AG08396 (cell line): ENCODE results near the gene PDK4.
"Not testable (repeated sequence)": the region's sequence is repeated elsewhere in the genome, so short reads cannot be mapped to it uniquely, and the experiment has no call there.

Source experiments
- DNase-seq: peaks from one replicate; pipeline ENCODE4 v3.0.0; 2012; ENCODE audit warnings: low spot score, mixed read lengths

The PDK4 gene

DNA sequence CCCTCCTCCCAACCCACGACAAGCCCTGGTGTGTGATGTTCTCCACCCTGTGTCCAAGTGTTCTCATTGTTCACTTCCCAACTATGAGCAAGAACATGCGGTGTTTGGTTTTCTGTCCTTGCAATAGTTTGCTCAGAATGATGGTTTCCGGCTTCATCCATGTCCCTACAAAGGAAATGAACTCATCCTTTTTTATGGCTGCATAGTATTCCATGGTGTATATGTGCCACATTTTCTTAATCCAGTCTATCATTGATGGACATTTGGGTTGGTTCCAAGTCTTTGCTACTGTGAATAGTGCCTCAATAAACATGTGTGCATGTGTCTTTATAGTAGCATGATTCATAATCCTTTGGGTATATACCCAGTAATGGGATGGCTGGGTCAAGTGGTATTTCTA lies 8.5 kb upstream of the PDK4 start:
- not testable (repeated sequence) for DNase-seq

DNA sequence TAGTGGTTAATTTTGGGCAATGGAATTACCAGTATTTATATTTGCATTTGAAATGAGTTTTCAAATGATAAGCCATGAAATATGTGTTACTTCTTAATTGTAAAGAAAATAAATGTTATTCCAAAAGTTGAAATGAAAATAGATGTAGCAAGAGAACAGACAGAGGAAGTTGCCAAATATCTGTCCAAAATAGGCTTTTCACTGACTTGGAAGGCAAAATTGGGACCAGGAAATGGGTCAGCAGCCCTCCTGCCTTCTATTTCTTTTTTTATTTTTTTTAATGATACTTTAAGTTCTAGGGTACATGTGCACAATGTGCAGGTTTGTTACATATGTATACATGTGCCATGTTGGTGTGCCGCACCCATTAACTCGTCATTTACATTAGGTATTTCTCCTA lies 8.1 kb upstream of the PDK4 start:
- not testable (repeated sequence) for DNase-seq

DNA sequence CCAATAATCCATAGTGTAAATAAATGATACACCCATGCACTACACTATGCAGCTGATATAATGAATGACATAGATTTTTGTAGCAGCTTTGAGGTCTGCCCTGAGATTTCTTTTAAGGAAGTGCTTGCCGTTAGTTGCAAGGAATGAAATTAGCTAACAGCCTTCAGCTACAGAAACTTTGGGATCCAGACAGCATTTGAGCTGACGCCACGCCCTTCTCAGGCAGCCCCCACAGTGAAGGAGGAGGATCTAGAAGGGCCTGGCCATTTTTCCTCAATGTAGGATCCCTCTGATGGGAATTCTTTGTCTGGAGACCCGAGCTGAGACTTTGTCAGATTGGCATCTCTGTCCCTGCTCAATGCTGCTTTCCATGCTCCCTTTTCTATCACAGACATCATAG lies 6.1 kb upstream of the PDK4 start:
- DNase-seq = no peak

DNA sequence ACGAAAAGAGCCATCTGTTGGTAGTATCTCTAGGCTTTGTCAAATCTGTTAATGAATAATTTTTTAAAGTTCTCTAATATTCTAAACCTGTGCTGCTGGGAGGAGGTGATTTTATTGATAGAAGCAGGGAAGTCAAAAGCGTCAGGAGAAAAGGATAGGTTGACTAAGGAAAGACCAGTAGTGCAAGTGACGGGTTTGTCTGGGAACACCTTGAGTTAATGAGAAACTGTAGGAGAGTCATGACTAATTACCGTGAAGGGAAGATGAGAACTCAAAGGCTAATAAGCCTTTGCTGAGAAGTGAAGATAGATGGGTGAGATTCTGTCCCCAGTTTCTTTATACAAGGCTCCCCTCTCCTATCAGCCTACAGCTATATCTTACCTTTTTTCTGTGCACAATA lies 5.0 kb upstream of the PDK4 start:
- no peak for DNase-seq

DNA sequence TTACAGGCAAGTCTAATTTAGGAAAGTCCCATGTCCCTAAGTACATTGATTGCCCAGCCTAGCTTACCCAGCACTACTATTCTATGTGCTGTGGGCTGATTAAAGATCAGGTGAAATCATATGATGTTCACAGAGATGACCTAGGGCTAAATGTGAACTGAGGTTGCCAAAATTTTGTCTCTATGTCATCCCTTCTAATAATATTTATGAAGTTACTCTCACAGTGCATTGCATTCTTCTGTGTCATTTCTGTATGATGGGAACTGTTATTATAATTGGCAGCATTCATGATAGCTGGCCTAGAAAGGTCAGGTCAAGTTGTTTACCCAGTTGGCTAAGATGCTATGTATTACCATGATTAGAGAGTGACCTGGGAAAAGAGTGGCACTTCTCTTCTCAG lies 2.8 kb upstream of the PDK4 start:
- no peak for DNase-seq

DNA sequence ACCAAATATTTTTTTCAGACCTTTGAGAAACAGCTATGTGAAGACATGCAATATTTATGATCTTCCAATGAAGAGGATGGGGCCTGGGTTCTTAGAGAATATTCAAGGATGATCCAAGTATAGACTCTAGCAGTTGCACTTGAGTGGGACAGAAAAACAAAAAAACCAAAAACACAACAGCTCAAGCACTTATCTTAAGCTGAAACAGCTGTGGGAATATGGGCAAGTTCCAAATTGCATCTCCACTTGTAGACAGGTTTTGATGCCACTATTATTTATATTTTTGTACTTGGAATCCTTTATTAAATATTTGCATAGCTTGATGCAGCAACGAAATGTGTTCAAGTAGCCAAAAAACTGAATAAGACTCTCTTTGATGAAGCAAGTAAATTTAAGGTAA lies 2.2 kb upstream of the PDK4 start:
- DNase-seq = no peak

DNA sequence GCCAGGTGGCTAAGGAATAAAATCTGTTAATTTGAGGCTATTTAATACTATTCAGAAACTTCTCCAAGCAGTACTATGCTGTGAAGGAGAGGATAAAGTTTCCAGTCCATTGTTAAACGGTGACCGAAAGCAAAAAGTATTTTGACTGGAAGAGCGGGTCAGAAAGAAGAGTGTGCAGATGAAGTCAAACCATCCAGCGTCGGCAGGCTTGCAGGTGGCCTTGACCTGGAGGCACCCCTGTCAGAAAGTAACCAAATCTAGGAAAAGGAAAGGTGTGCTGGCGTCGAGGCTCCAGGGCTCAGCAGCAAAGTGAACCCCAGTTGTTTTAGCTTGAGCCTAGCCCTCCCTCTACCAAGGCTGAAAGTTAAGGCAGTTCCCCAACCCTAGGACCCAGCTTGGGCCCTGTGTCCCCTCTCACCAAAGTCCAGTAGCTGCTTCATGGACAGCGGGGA lies 544 bp downstream of the PDK4 start:
- no peak for DNase-seq

DNA sequence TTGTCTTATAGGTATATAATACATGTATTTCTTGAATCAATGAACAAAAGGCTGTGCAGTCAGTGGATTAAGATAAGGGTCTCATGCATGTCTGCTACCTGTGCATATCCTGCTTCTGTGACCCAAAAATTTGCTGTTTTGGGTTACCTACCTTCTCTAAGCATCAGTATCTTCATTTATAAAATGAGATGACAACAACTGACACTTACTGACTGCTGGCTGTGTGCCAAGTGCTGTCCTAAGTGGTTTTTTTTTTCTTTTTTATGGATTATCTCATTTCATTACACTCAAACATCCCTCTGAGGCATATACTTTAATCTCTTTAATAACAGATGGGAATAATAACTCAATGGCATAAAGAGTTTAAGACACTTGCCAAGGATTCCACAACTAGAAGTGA lies 2.1 kb downstream of the PDK4 start:
- no peak for DNase-seq

DNA sequence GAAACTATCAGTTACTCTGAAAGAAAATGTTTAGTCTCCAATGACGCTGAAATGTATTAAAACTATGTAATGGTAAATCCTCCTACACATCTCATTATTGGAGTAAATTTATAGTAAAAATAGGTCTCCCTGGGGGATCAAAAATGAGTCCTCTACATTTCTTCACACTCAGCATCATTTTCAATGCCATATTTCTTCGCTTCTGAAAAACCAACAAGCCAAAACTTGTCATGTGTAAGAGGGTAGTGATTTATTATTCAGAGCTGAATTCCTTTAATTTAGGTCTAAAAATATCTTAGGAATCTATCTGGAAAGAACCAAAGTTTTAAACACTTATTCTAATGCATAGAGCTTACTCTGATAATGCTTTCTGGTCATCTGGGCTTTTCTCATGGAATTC lies 3.0 kb downstream of the PDK4 start:
- no peak for DNase-seq

DNA sequence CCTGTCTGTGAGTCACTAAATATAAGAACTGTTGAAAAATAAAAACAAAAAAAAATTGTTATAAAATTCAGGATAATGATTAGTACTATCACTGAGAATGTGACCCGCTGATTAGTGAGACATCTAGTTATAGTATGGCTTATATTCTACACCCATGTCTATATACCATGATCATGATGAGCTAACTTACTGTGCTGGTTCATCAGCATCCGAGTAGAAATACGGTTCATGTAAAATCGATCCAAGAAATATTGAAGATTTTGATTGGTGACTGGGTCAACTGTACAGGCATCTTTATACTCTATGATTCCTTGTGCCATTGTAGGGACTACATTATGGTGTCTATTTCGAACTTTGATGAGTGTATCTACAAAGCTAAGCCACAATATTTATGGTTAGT lies 3.7 kb downstream of the PDK4 start:
- DNase-seq = no peak

DNA sequence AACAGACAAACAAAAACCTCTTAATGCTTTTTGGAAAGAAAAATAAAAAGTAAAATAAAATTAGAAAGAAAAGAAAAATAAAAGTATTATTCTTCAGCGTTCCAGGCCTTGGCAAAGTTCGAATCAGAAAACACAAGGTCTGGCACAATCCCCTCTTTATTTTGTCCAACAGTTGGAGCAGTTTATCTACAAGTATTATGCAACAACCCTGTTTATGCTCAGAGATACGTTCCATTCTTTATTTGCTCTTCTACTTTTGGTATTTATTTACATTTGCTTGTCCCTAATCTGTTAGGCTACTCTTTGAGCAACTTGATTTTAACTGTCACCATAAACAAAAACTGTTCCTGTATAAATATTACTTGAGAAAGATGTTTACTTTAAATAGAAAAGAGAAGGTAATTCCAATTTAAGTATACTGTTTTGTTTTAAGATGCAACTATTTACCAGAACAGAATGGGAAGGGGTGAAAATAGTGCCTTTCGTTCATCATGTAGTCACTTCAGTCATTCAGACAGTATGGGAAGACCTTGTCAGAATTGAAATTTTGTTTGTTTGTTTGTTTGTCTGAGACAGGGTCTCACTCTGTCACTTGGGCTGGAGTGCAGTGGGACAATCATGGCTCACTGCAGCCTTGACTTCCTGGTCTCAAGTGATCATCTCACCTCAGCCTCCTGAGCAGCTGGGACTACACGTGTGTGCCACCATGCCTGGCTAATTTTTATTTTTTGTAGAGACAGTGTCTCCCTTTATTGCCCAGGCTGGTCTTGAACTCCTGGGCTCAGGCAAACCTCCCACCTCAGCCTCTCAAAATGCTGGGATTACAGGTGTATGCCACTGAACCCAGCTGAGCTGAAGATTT lies 5.7 kb downstream of the PDK4 start:
- DNase-seq = no peak

DNA sequence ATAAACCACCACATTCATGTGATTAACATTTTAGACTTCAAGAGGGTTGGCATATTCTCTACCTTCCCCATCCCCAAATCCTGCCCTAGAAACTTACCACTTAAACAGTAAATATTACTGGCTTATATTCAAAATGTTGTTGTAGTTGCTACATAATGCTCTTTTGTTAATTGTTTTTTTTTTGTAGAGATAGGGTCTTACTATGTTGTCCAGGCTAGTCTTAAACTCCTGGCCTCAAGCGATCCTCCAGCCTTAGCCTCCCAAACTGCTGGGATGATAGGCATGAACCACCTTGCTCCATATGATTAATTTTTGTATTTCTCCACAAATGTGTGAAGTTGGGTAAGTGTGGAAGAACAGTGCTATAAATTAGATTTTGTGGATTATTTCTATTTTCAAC lies 6.5 kb downstream of the PDK4 start:
- DNase-seq = no peak

DNA sequence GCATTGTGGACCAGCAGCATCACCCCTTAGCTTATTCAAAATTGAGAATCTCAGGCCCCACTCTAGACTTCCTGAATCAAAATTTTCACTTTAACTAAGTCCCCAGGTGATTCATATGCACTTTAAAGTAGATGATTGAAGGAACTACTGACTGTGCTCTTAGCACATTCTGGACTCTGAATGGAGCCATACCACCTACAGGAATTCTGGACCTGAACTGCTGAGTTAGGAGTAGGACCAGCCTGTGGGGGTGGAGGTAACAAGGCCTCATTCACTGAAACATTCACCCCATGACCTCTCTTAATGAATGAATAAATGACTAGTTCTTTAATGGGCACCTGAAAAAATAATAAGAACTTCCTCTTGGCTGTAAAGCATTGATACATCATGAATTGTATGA lies 7.3 kb downstream of the PDK4 start:
- DNase-seq = no peak

DNA sequence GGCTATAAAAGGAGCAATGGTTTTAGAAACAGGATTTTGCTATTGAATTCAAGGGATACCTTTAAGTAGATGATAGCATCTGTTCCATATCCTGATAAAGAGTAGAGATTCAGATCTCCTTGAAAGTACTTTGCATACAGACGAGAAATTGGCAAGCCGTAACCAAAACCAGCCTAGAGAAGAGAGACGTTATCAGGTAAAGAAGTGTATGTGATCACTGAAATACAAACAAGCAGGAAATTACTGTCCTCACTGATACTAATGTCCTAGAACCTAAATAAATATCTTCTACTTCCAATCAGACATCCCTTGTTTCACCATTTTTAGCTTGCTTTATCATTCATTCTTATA lies 9.4 kb downstream of the PDK4 start:
- DNase-seq = no peak

DNA sequence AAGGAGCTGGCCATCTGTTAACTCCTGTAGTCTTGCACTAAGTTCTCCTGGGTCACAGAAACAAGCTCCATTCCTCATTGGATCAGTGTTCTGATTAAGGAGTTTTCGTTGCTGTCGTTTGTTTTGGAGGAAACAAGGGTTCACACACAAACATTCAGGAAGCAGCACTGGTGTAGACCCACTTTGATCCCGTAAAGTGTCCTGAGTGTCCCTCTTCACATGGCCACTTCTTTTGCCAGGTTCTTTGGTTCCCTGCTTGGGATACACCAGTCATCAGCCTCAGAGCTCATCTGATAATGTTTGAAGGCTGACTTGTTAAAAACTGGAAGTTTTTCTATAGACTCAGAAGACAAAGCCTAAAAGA lies 10.9 kb downstream of the PDK4 start:
- no peak for DNase-seq

DNA sequence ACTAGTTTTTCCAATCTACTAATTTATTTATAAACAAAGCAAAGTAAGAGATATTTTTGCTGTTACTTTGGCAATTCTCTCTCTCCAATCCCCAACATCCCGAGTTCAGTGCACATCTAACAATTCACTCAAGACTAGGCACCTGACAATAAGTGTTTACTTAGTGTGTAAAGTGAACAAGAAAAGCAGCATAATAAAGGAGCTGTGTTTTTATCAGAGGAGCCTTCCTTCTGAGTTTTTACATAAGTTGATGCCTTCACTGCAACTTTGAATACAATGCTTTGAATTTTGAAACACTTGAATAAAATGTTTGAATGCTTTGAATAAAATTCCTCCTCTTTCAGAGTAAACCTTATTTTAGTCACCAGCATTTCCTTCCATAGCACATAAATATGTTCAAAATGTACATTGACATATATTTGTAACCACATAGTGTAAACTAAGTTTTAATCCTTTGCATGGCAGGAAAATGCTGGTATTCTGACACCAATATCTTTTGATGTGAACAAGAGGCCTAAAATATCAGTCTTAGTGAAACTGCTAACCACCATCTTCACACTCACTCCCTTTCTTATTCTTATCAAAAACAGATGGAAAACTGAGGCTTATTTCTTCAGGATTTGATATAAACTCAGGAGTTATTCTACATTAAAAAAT lies 11.4 kb downstream of the PDK4 start:
- DNase-seq = no peak

DNA sequence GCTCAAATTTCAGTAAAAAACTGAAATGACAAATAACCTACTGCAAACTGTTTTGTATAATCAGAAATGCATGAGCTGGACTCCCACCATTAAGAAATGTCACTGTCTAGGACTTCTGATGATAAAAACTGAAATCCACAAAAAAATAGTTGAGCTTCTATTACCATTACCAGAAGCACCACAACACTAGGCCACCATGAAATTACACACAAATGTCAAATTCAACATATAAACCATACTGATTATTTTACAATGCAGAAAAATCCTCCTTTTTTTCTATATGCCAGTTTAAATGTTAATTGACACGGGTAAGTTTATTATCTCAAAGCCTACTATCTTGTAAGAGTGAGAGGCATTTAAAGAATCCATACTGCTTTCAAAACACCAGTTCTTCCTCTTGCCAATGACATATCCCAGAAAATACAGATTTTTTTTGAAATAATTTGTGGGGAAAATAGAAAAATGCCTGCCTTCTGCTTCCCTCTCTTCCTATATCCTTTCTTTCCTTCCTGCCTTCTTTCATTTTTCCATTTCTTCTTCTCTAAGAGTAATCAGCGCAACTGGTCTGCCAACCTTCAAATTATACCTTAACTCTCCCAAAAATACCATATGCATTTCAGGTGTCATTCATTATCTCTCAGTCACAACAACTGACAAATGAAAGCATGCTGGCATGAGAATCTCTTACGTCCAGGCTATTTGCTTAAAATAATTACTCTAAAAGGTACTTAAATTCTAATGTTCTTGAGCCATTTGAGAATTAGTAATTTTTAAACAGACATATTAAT lies 12.3 kb downstream of the PDK4 start:
- no peak for DNase-seq

DNA sequence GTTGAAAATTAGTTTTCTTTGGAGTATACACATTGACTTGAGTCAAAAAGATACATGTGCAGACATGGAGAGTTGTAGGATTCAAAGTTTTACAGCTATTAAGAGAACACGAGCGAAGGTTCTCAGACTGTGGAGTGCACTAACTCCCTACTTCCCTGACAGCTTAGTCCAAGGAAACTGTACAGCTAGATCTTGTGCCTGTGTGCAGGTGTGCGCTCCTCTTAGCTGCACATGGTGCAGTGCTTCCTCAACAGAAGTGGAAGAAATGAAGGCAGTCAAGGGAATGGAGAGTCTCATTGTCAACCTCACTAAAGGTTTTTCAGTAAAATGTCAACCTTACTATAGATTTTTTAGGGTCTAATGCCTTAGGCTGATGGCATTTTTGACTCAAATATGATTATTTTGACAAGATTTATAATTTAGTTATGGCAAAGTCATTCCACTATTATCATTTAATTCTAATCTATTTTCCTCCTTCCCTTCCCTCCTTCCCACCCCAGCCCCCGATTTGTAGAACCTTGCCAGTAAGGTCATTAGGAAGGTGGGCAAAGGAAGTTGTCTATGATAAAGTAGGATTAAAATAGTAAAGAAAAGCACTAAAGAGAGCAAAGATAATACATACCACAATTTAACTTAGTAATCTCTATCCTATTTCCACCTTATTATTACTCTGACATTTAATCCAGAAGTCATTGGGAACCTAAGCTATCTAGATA lies 13.6 kb downstream of the PDK4 start:
- no peak for DNase-seq

DNA sequence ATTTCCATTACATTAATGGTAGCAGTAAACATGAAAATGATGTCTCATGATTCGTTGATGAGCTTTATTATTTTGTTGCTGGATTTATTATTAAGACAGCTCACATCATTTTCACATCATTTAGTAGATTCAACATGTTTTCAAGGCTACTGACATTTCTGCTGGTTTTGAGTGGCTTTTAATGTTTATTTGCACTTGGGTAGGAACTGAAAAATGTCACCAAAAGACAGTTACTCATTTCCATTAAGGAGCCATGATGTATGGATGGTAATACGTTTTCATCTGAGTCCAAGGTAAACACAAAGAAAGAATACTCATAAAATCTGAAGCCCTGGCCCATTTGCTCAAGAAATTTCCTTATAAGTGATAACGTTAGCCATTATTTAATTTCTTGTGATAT lies 14.8 kb downstream of the PDK4 start:
- DNase-seq = no peak

DNA sequence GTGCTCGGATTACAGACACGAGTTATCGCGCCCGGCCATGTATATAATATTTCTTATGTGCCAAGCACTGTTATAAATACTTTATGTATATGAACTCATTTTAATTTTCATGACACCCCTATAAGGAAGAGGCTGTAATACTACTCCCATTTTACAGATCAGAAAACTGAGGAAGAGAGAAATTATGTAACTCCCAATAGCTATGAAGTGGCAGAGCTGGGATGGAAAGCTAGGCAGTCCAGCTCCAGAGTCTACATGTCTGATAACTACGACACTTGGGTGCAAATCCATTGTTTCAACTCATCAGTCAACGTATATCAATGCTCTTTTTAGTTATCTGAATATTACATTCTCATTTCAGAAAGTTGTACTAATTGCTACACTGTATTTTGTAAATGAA lies 17.0 kb downstream of the PDK4 start:
- DNase-seq = no peak

DNA sequence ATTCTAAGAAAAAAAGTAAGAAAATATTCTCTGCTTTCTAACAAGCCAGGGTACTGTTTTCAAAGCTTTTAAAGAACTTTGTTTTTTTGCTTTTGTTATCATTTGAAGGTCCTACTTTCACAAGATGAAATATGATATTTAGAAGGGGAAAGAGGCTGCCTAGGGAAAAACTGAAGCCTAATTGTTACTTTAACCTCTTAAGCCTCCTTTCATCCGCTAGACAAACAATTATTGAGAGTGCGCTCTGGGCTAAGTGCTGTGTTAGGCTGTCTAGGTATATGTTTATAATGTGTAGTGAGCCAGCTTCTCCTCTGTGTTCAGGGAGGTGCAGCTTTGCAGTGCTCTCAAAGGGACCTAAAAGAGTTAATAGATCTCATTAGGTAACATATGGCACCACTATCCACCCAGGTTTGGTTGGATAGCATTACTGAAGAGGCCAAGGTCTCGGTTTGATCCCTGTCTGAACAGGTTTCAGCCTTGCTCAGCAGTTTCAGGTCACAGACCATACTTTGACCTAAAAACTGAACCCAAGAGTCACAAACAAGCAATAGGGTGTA lies 17.9 kb downstream of the PDK4 start:
- DNase-seq = no peak

DNA sequence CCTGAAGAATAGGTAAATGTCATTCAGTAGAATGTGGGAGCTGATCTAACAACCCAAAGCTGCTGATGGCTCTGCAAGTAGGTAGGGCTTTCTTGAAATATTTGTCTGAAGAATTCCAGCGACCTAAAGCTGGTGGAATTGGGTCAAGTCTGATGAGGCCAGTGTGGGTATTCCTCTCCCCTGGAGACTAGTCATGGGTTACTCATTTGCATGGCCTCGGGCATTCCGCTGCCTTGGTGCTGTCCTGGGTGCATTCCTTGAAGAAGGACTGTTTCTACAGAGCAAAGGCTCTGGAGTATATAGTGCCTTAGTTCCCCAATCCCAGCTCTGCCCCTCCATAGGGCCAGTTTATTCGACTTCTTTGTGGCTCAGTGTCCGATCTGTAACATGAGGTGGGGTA lies 19.2 kb downstream of the PDK4 start:
- no peak for DNase-seq
